SK-N-MC (cell line): ENCODE results near the gene DLGAP4.

Source experiments
- DNase-seq: peaks from one replicate; pipeline ENCODE4 v3.0.0-alpha.2; 2011; ENCODE audit warnings: low read depth, low spot score
- H3K27ac ChIP-seq: fragments of 200-600 bp; sonication (generic); 2 replicates; pipeline ENCODE4 v1.5.1; 2016; ENCODE audit warnings: mixed run types
- H3K36me3 ChIP-seq: fragments of 200-600 bp; sonication (generic); 2 replicates; pipeline ENCODE4 v1.6.1; 2017; ENCODE audit warnings: antibody characterized with exemption, low read length, mixed read lengths; ENCODE audit not compliant: insufficient read depth
- H3K4me3 ChIP-seq: fragments of 200-600 bp; sonication (generic); 2 replicates; pipeline ENCODE4 v1.5.1; 2016
- H3K9ac ChIP-seq: fragments of 200-600 bp; sonication (generic); 2 replicates; pipeline ENCODE4 v1.8.0; 2017; ENCODE audit warnings: mixed run types, mixed read lengths; ENCODE audit not compliant: insufficient read length
- H3K9me3 ChIP-seq: fragments of 200-600 bp; sonication (generic); 2 replicates; pipeline ENCODE4 v1.6.1; 2017; ENCODE audit warnings: low read depth, mild to moderate bottlenecking, antibody characterized with exemption, low read length, moderate library complexity, mixed read lengths
- EZH2 ChIP-seq: fragments of 200-600 bp; sonication (generic); IDR thresholded peaks from one replicate; pipeline ENCODE4 v1.6.1; 2017; ENCODE audit warnings: antibody characterized with exemption
- FOXP2 ChIP-seq: optimal IDR thresholded peaks from 2 replicates; pipeline ENCODE3; 2011; ENCODE audit warnings: mild to moderate bottlenecking, moderate library complexity; ENCODE audit not compliant: insufficient read depth; ENCODE audit errors: extremely low read length, control extremely low read depth
- POLR2AphosphoS5 ChIP-seq: IDR thresholded peaks from 2 replicates; pipeline ENCODE4 v1.6.1; 2012; ENCODE audit warnings: mild to moderate bottlenecking, low read depth, low read length, borderline replicate concordance

The DLGAP4 gene, protein sequence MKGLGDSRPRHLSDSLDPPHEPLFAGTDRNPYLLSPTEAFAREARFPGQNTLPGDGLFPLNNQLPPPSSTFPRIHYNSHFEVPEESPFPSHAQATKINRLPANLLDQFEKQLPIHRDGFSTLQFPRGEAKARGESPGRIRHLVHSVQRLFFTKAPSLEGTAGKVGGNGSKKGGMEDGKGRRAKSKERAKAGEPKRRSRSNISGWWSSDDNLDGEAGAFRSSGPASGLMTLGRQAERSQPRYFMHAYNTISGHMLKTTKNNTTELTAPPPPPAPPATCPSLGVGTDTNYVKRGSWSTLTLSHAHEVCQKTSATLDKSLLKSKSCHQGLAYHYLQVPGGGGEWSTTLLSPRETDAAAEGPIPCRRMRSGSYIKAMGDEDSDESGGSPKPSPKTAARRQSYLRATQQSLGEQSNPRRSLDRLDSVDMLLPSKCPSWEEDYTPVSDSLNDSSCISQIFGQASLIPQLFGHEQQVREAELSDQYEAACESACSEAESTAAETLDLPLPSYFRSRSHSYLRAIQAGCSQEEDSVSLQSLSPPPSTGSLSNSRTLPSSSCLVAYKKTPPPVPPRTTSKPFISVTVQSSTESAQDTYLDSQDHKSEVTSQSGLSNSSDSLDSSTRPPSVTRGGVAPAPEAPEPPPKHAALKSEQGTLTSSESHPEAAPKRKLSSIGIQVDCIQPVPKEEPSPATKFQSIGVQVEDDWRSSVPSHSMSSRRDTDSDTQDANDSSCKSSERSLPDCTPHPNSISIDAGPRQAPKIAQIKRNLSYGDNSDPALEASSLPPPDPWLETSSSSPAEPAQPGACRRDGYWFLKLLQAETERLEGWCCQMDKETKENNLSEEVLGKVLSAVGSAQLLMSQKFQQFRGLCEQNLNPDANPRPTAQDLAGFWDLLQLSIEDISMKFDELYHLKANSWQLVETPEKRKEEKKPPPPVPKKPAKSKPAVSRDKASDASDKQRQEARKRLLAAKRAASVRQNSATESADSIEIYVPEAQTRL

DNA sequence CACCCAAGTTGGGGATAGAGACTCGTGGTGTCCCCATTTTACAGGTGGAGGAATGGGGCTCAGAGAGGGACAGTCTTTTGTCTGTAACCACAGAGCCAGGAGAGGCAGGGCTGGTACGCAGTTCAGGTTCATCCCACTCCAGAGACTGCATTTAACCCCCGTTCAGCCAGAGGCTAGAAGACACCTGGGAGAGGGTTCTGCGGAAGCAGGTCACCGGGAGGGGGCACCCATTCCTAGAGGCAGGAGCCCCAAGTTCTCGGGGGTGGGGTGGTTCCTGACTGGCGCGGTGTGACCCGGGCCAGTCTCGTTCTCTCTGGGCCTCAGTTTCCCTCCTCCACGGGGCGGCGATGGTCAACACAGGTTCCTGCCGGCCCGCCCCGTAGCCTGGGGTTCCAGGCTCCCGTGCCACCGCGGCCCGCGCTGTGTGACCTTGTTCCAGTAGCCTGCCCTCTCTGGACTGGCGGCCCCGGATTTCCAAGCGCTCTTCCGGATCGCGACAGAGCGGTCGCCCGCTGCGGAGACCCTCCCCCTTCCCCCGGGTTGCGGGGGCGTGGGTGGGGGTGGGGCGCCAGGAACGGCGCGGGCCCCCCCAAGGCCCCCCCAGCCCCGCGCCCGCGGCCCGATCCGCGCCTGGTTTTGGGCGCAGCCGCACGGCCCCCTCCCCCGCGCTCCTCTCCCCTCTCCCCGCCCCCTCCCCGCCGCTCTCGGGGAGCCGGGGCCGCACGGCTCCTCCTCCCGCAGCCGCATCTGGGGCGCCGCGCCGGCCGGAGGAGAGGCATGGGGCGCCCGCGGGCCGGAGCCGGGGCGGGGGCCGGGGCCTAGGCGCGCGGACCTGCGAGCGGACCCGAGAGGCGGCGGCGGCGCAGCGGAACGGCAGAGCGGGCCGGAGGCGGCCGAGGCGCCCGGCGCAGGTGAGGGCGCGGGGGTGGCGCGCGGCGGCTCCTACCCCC is at the start of gene DLGAP4:
TSS of gene DLGAP4 (plus strand) at position 738 of the 950 bp plus-strand sequence. CDS start 125,379 bp downstream, outside the sequence.
- Histone ChIP-seq H3K9me3 (no peaks in the 10 kb centered on the region), H3K4me3 (peak within 1 kb of the TSS; percentile 77), H3K27ac (no peak within 1 kb of the TSS), H3K36me3 (no peaks in the 10 kb centered on the region), H3K9ac (no peak within 1 kb of the TSS)
- no peak for DNase-seq
- no peak for TF ChIP-seq EZH2
- TF ChIP-seq POLR2AphosphoS5, result no peak
- TF ChIP-seq FOXP2, result no peak

DNA sequence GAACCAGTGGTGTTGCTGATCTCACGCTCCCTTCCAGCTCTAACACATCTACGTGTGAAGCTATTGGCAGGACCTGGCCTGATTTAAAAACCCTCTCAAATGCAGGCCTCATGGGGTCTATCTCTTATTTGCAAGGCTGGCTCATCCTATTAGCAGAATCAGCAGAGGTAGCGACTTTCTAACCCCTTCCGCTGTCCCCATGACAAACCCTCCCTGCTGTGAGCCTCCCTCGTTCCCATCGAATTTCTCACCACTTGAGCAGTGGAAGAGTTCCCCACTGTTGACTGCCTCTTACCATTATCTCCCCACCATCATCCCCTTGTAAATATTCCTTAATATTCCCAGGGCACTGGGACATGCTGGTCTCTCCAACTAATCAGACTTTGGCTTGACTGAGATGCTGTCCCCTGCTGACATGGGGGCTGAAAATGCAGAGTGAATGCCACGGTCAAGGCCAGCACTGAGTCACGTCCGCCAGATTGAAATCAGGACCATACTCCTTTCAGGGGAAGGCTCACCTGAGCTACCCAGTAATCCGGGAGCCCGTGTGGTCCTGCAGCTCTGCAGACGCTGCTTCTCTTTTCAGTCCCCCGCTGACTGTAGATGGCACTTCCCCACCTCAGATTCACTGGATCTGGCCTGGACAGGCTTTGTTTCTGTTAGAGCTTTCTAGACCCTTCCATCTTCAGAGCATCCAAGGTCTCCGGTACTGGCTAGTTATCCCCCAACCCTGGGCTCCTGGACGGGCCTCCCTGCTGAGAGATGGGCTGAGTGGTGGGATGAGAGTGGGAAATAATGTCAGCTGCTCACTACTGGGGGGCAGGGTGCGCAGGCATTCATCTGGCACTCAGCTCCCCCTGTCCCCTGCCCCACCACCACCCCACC is 46.7 kb upstream of the DLGAP4 start:
- Histone ChIP-seq H3K36me3 (peaks cover 21% of the 10 kb centered on the region; the same call in 1 of the 2 replicates), H3K9me3 (no peaks in the 10 kb centered on the region), H3K4me3 (no peak overlapping the region), H3K9ac (no peak overlapping the region), H3K27ac (no peak overlapping the region)
- no peak for TF ChIP-seq FOXP2
- no peak for TF ChIP-seq POLR2AphosphoS5
- no peak for TF ChIP-seq EZH2
- DNase-seq, result no peak

DNA sequence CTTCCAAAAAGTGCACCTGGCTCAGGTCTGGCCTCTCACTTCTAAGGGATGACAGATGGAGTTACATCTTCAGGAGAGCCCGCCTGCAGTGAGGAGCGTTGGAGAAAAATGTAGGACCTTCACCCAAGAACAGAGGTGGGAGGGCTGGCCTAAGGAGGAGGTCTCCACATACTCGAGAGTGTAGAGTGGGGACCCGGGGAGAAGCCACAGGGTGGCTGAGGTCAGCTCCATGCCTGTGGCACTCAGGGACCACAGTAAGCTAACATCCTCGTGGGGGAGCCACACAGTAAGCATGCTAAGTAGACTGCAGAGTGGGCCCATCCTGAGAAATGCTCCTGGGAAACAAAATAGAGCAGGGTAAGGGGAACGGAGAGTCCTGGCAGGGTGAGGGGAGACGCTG is 45.8 kb upstream of the DLGAP4 start:
- no peaks in the 10 kb centered on the region for H3K9me3 ChIP-seq
- peaks cover 18% of the 10 kb centered on the region; the same call in 1 of the 2 replicates for H3K36me3 ChIP-seq
- no peak overlapping the region for H3K9ac ChIP-seq
- H3K4me3 ChIP-seq, result no peak overlapping the region
- TF ChIP-seq POLR2AphosphoS5, result no peak
- no peak for TF ChIP-seq EZH2
- TF ChIP-seq FOXP2, result no peak
- H3K27ac ChIP-seq, result no peak overlapping the region
- DNase-seq, result no peak

DNA sequence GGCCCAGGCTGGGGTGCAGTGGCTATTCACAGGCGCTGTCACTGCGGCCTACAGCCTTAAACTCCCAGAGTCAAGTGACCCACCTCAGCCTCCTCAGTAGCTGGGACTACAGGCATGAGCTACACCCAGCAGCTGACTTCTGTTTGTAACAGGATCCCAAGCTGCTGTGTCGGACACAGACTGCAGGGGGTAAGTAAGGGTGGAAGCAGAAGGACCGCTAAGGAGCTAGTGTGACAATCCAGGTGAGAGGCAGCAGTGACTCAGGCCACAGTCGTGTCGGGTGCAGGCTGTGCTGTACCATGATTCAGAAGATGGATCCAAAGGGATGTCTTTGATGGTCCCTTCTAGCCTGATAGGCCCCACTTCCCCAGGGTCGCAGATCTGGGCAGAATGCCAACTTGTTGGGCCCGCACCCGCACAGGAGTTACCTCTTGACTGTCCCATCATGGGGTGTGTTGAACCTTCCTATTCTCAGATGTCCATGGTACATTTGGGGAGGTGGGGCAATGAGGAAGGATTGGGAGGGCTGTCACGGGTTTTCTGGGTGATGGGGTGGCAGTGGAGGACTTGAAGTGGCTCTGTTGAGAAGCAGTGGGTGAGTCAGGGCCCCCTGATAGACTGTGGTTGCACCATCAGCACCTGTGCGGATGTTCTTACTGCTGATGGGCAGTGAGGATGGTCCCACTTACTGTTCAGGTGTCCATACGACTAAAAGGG is 44.6 kb upstream of the DLGAP4 start:
- Histone ChIP-seq H3K9ac (no peak overlapping the region), H3K27ac (no peak overlapping the region), H3K36me3 (peaks cover 6% of the 10 kb centered on the region; the same call in 1 of the 2 replicates), H3K9me3 (no peaks in the 10 kb centered on the region), H3K4me3 (no peak overlapping the region)
- DNase-seq, result no peak
- TF ChIP-seq FOXP2 (no peak), EZH2 (no peak), POLR2AphosphoS5 (no peak)

DNA sequence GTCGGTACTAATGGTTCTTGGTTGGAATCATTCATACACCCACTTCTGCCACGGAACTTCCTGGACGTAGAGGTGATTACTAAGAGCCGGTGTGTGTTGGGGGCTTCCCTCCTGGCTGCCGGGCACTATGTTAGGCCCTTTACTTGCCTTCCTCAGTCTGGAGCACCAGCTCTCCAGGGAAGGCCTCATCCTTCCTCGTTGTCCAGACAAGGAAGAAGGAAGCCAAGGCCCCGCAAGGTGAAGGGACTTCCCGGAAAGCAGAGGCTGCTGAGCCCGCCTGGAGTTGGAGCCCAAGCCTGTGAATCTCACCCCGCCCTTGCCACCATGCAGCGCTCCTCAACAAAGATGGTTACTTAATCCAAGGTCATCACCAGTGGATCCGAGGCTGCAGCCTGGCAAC is 43.7 kb upstream of the DLGAP4 start:
- DNase-seq, result no peak
- Histone ChIP-seq H3K36me3 (no peaks in the 10 kb centered on the region), H3K27ac (no peak overlapping the region), H3K4me3 (no peak overlapping the region), H3K9me3 (no peaks in the 10 kb centered on the region), H3K9ac (no peak overlapping the region)
- no peak for TF ChIP-seq POLR2AphosphoS5
- TF ChIP-seq FOXP2, result no peak
- TF ChIP-seq EZH2, result no peak

DNA sequence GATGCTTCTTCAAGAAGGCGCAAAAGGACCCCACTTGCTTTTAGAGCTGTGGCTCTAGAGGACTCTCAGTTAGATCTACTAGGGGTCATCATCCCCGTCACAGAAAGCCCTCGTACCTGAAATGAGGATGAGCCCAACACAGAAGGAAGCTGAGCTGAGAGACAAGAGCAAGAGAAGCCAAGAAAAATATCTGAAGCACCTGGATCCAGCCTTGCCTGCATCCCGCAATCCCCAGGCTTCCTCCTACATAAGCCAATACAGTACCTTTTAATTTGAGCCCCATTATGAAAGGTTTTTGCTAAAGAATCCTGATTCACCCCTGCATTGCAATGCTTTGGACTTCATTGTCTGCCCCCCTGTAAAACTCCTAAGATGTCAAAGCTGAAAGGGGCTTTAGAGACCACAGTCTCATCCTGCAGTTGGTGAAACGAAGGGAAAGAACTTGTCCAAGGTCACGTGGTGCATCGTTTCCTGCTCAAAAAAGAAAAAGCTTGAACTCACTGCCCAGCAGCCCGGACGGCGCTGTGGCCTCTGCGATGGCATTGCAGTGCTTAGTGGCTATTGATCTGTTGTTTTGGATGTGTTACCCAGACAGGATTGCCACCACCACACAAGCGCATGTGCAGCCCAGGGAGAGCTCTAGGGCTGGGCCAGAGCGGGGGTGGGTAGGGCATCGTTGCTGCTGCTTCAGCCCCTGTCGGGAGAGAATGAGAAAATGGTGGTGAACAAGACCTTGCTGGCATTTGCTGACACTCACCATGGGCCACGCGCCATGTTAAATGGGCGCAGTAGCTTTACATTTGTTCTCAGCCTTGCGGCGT is 41.5 kb upstream of the DLGAP4 start:
- H3K9ac ChIP-seq, result no peak overlapping the region
- no peak for DNase-seq
- TF ChIP-seq POLR2AphosphoS5 (no peak), EZH2 (no peak), FOXP2 (no peak)

More for the DNA sequence above, 41.5 kb upstream of the DLGAP4 start:
- H3K27ac ChIP-seq, result no peak overlapping the region
- no peaks in the 10 kb centered on the region for H3K9me3 ChIP-seq
- H3K4me3 ChIP-seq, result no peak overlapping the region
- H3K36me3 ChIP-seq, result no peaks in the 10 kb centered on the region
